Measurements from ENCODE around the gene ARHGAP29. TPM values are rescaled to one million over a fixed set of nuclear protein-coding genes. Genes with fewer than 3 reads are reported as not detected.
A peak's percentile ranks its signal among the peaks of the same experiment; 100 is the strongest.

ARHGAP29 gene
- total and polyA plus RNA-seq, 2 experiments from 2014 or later = 9.6 to 22.3 TPM

- TF ChIP-seq EZH2phosphoT487 (IDR thresholded peaks at IDR 0.05; ENCODE audit: low read depth, severe bottlenecking, unreplicated experiment) = no peak
- no peak for TF ChIP-seq EZH2 (IDR thresholded peaks at IDR 0.05; ENCODE audit: borderline replicate concordance)
- TF ChIP-seq, protein P1, sequence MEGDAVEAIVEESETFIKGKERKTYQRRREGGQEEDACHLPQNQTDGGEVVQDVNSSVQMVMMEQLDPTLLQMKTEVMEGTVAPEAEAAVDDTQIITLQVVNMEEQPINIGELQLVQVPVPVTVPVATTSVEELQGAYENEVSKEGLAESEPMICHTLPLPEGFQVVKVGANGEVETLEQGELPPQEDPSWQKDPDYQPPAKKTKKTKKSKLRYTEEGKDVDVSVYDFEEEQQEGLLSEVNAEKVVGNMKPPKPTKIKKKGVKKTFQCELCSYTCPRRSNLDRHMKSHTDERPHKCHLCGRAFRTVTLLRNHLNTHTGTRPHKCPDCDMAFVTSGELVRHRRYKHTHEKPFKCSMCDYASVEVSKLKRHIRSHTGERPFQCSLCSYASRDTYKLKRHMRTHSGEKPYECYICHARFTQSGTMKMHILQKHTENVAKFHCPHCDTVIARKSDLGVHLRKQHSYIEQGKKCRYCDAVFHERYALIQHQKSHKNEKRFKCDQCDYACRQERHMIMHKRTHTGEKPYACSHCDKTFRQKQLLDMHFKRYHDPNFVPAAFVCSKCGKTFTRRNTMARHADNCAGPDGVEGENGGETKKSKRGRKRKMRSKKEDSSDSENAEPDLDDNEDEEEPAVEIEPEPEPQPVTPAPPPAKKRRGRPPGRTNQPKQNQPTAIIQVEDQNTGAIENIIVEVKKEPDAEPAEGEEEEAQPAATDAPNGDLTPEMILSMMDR (IDR thresholded peaks at IDR 0.05; ENCODE audit: poor library complexity) = no peak
- no peaks in the 10 kb centered on the region for H4K20me1 ChIP-seq (ENCODE audit: insufficient read depth, poor library complexity, severe bottlenecking)
- H3K36me3 ChIP-seq (replicated peaks; ENCODE audit: insufficient read depth, low read depth) = no peaks in the 10 kb centered on the region
- no peaks in the 10 kb centered on the region for H3K9me2 ChIP-seq (replicated peaks; ENCODE audit: insufficient read depth)
- 78% methylated on average over 1 of the region's 1 CpG for whole genome bisulfite sequencing (ENCODE audit: low lambda C conversion rate, missing lambda C conversion rate)
- no peak overlapping the region for H3K4me3 ChIP-seq
- no peaks in the 10 kb centered on the region for H3K4me1 ChIP-seq (ENCODE audit: insufficient read depth)
- peaks cover 87% of the 10 kb centered on the region for H3K79me2 ChIP-seq
- no peak for DNase-seq (ENCODE audit: low spot score)
- H3K9me3 ChIP-seq (ENCODE audit: low read depth) = no peaks in the 10 kb centered on the region
- no peaks in the 10 kb centered on the region for H3K27me3 ChIP-seq
- H3K4me2 ChIP-seq = no peak overlapping the region
- H3K27ac ChIP-seq = peak overlapping the region; percentile 4
- H2AFZ ChIP-seq = no peak overlapping the region
These were observed 6.5 kb downstream of the ARHGAP29 start for GRCh38 chr1:94230920-94231319.

- DNase-seq (ENCODE audit: low spot score) = no peak
- TF ChIP-seq EZH2phosphoT487 (IDR thresholded peaks at IDR 0.05; ENCODE audit: low read depth, severe bottlenecking, unreplicated experiment) (no peak), EZH2 (IDR thresholded peaks at IDR 0.05; ENCODE audit: borderline replicate concordance) (no peak)
- TF ChIP-seq, protein P1 (IDR thresholded peaks at IDR 0.05; ENCODE audit: poor library complexity) = no peak
- Histone ChIP-seq H3K9me2 (replicated peaks; ENCODE audit: insufficient read depth) (no peaks in the 10 kb centered on the region), H3K9me3 (ENCODE audit: low read depth) (no peaks in the 10 kb centered on the region), H3K4me3 (no peak overlapping the region), H3K4me2 (peak overlapping the region; percentile 6), H3K27ac (no peak overlapping the region), H3K79me2 (peaks cover 87% of the 10 kb centered on the region), H4K20me1 (ENCODE audit: insufficient read depth, poor library complexity, severe bottlenecking) (peaks cover 6% of the 10 kb centered on the region), H2AFZ (no peak overlapping the region), H3K27me3 (no peaks in the 10 kb centered on the region), H3K4me1 (ENCODE audit: insufficient read depth) (no peaks in the 10 kb centered on the region), H3K36me3 (replicated peaks; ENCODE audit: insufficient read depth, low read depth) (no peaks in the 10 kb centered on the region)
- 55% methylated on average over 4 of the region's 4 CpGs for WGBS (ENCODE audit: low lambda C conversion rate, missing lambda C conversion rate)
These were observed 8.6 kb downstream of the ARHGAP29 start for GRCh38 chr1:94228640-94229375.

- Histone ChIP-seq H3K79me2 (peaks cover 83% of the 10 kb centered on the region), H3K9me3 (ENCODE audit: low read depth) (no peaks in the 10 kb centered on the region), H3K4me2 (no peak overlapping the region), H3K27ac (no peak overlapping the region), H3K9me2 (replicated peaks; ENCODE audit: insufficient read depth) (no peaks in the 10 kb centered on the region), H4K20me1 (ENCODE audit: insufficient read depth, poor library complexity, severe bottlenecking) (peaks cover 6% of the 10 kb centered on the region), H3K4me1 (ENCODE audit: insufficient read depth) (no peaks in the 10 kb centered on the region), H3K36me3 (replicated peaks; ENCODE audit: insufficient read depth, low read depth) (no peaks in the 10 kb centered on the region), H2AFZ (no peak overlapping the region), H3K4me3 (no peak overlapping the region), H3K27me3 (no peaks in the 10 kb centered on the region)
- WGBS (ENCODE audit: low lambda C conversion rate, missing lambda C conversion rate) = 72% methylated on average over 1 of the region's 1 CpG
- DNase-seq (ENCODE audit: low spot score) = no peak
- no peak for TF ChIP-seq EZH2phosphoT487 (IDR thresholded peaks at IDR 0.05; ENCODE audit: low read depth, severe bottlenecking, unreplicated experiment)
- TF ChIP-seq EZH2 (IDR thresholded peaks at IDR 0.05; ENCODE audit: borderline replicate concordance) = no peak
- TF ChIP-seq, protein P1 (IDR thresholded peaks at IDR 0.05; ENCODE audit: poor library complexity) = no peak
These were observed 9.8 kb downstream of the ARHGAP29 start for GRCh38 chr1:94227624-94228023.
